Ovary (tissue), 9 donors: ENCODE results near the gene JAM3. TPM values are rescaled to one million over a fixed set of nuclear protein-coding genes. Genes with fewer than 3 reads are reported as not detected.

Source experiments
- DNase-seq, 5 donors: peaks; one replicate each; pipeline ENCODE4 v3.0.0-alpha.2; 2019 to 2020
- H3K27ac ChIP-seq, 2 donors: fragments of 200-600 bp; one replicate each; pipeline versions ENCODE4 v1.5.1 to v1.8.0; 2019 to 2022
- H3K27me3 ChIP-seq: fragments of 200-600 bp; one replicate; pipeline ENCODE4 v1.8.0; 2022
- H3K36me3 ChIP-seq: fragments of 200-600 bp; sonication (generic); one replicate; pipeline ENCODE4 v1.5.1; 2019
- H3K4me1 ChIP-seq: one replicate; pipeline ENCODE4 v1.8.1; 2013; ENCODE audit warnings: mild to moderate bottlenecking, moderate library complexity; ENCODE audit not compliant: insufficient read depth
- H3K4me3 ChIP-seq: fragments of 200-600 bp; sonication (generic); one replicate; pipeline ENCODE4 v1.5.1; 2017
- H3K9me3 ChIP-seq, 2 donors: fragments of 200-600 bp in 1 of 2; sonication (generic) in 1 of 2; one replicate each; pipeline versions ENCODE4 v1.5.1 to v1.8.1; 2013 to 2019; ENCODE audit warnings: mild to moderate bottlenecking in 1 of 2, moderate library complexity in 1 of 2
- EP300 ChIP-seq: sonication (generic); formaldehyde crosslinking; IDR thresholded peaks from one replicate; pipeline ENCODE4 v1.6.1; 2017; ENCODE audit warnings: antibody characterized with exemption
- POLR2A ChIP-seq: fragments of 450-650 bp; IDR thresholded peaks from one replicate; pipeline ENCODE4 v1.6.1; 2017; ENCODE audit warnings: antibody characterized with exemption, mild to moderate bottlenecking, moderate library complexity
- WGBS, 3 donors: extraction: QIAGEN DNeasy Blood & Tissue Kit in 1 of 3; methylation state at CpG; one replicate each; pipeline versions ENCODE4 v1.1.5 to v1.1.7; 2013 to 2017; 5-methylcytosine and 5-hydroxymethylcytosine counted together
- intact Hi-C, 4 donors: fragments of 100-400 bp; cut with DNase I; formaldehyde crosslinking; loops; one replicate each; pipeline versions ENCODE4 v1.11.0 to v1.15.1; 2022 to 2023
- polyA plus RNA-seq, 2 donors: library from polyadenylated mRNA; stranded (reverse); fragments of 200-250 nt in 1 of 2; fragments of 350-450 nt in 1 of 2; fragmentation: Illumina TruSeq in 1 of 2; extraction: RNeasy Lipid Tissue Mini Kit (QIAGEN cat#74804) in 1 of 2; gene quantifications; one replicate each; pipeline ENCODE4 v1.2.3, GENCODE V29; 2013 to 2014
- total RNA-seq, 7 donors: library from RNA; depleted of rRNA in 2 of 7; stranded (reverse); fragments of >200 nt in 2 of 7; fragmentation: NEBNext Ultra II Directional in 3 of 7; extraction: Animal tissue kit (Norgen Biotek cat#: 25700) in 3 of 7; gene quantifications; one replicate each; pipeline versions ENCODE4 v1.1.0 to v1.2.4, GENCODE V29; 2016 to 2023
- TF ChIP-seq, protein P1 (sequence below), 3 donors: fragments of 450-650 bp in 2 of 3; fragments of 200-600 bp in 1 of 3; IDR thresholded peaks; one replicate each; pipeline versions ENCODE4 v1.5.1 to v1.8.0; 2016 to 2022; ENCODE audit warnings: antibody characterized with exemption in 3 of 3, mild to moderate bottlenecking in 1 of 3
- donor health status: DM: no; HTN: no; CAD: no; lungs with moderate emphysema.
- donor health status: DM: no; HTN: no; CAD: no.
- donor health status: Bipolar disorder and iron deficiency.
- donor health status: DM: yes; HTN: yes; CAD: no.
- donor health status: DM: no; HTN: no; CAD: no.
- donor health status: DM: yes; HTN: yes; CAD: no.

JAM3 gene
- total and polyA plus RNA-seq, 9 donors: 32.5 to 95.0 (median 72.3) TPM

DNA sequence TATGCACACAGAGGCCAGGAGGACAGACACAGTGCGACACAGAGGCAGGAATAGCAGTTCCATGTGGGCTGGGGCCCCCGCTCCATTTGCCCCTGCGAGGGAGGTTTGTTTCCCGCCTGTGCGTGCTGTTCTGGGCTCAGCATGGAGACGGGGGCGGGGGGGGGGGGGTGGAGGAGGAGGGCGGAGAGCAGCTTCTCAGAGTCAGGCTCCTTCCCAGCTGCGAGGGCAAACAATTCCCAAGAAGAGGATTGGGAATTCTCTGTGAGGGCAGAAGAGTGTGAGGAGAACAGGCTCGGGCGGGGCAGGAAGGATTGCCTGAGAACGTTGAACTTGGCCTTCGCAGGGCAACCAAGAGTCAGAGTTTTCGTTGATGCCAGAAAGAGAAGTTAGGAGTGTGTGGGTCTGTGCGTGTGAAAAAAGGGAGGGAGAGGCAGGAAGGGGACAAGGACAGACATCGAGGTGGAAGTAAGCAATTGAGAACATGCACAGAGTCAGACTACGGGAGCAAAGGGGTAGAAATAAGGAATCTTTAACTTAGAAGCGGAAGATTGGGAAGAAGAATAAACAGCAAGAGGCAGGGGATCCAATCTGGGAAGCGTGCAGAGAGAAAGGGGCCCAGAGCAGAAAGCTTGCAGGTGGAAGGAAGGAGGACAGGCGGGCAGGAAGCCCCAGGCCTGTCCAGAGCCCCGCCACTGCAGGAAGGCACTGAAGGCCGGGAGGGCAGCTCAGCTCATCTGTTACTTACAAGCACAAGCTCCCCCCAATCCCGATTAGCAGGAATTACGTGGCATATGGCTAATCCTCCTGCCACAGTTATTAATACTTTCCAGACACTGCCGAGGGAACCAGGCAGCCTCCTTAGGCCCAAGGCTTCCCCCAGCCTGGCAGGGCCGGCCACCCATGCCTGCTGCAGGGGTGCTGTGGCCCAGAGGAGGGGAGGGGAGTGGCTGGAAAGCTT, 15.6 kb upstream of the JAM3 start:
- no peaks in the 10 kb centered on the region for H3K9me3 ChIP-seq
- H3K36me3 ChIP-seq: no peaks in the 10 kb centered on the region
- DNase-seq: no peak
- H3K4me1 ChIP-seq: no peaks in the 10 kb centered on the region
- no peak overlapping the region for H3K27ac ChIP-seq
- H3K27me3 ChIP-seq: no peaks in the 10 kb centered on the region
- no peak for TF ChIP-seq EP300
- TF ChIP-seq, protein P1, sequence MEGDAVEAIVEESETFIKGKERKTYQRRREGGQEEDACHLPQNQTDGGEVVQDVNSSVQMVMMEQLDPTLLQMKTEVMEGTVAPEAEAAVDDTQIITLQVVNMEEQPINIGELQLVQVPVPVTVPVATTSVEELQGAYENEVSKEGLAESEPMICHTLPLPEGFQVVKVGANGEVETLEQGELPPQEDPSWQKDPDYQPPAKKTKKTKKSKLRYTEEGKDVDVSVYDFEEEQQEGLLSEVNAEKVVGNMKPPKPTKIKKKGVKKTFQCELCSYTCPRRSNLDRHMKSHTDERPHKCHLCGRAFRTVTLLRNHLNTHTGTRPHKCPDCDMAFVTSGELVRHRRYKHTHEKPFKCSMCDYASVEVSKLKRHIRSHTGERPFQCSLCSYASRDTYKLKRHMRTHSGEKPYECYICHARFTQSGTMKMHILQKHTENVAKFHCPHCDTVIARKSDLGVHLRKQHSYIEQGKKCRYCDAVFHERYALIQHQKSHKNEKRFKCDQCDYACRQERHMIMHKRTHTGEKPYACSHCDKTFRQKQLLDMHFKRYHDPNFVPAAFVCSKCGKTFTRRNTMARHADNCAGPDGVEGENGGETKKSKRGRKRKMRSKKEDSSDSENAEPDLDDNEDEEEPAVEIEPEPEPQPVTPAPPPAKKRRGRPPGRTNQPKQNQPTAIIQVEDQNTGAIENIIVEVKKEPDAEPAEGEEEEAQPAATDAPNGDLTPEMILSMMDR (IDR thresholded peaks at IDR 0.05): no peak
- TF ChIP-seq POLR2A: no peak
- 52 to 54% (median 54%) methylated on average over 26 of the region's 26 CpGs for WGBS, 3 donors
- no peak overlapping the region for H3K4me3 ChIP-seq
- intact Hi-C loops: loop anchor here in 2 of 4 donors (5.0 kb wide), 3 partner anchors 74 to 89 kb away; no protein-coding TSS in a partner anchor

DNA sequence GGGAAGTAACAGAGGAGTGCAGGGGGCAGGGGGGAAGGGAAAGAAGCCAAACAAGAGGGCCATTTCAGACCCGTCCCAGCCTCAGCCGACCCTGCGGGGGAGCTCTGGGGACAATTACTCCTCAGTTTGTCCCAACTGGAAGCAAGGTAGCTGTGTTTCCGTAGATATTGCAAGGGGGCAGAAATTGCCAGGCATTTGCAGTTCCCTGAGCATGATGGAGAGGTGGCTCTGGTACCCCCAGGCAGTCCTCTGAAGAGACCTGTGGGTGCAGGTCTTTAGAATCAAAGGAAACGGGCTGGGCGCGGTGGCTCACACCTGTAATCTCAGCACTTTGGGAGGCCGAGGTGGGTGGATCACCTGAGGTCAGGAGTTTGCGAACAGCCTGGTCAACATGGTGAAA, 13.8 kb upstream of the JAM3 start:
- WGBS, 3 donors: 81 to 87% (median 82%) methylated on average over 9 of the region's 9 CpGs
- H3K4me1 ChIP-seq: no peaks in the 10 kb centered on the region
- DNase-seq: no peak
- no peak overlapping the region for H3K4me3 ChIP-seq
- no peak overlapping the region for H3K27ac ChIP-seq
- TF ChIP-seq, protein P1 (IDR thresholded peaks at IDR 0.05): no peak
- no peak for TF ChIP-seq EP300
- TF ChIP-seq POLR2A: no peak
- no peaks in the 10 kb centered on the region for H3K36me3 ChIP-seq
- intact Hi-C loops: no loop called here
- no peaks in the 10 kb centered on the region for H3K27me3 ChIP-seq
- no peaks in the 10 kb centered on the region for H3K9me3 ChIP-seq

DNA sequence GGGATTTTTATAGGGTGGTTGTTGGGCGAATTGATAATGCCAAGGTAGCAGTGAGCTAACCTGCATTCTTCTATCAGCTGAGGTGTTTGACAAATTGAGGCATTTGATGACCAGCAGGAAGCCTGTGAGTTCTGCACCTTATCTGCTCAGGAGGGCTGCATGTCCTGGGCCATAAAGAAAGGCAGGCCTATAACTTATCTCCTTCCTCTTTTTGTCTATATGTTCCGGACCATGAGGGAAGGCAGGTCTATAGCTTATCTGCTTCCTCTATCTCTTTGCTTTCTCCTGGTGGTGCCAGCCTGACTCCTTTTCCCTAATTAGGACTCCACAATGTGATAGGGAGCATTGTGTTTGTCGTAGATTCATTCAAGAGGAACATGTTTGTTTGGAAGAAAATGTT, 8.6 kb upstream of the JAM3 start:
- no peak for DNase-seq
- Histone ChIP-seq H3K27ac (no peak overlapping the region), H3K4me1 (no peaks in the 10 kb centered on the region), H3K27me3 (no peaks in the 10 kb centered on the region), H3K4me3 (no peak overlapping the region), H3K36me3 (no peaks in the 10 kb centered on the region), H3K9me3 (no peaks in the 10 kb centered on the region)
- 72 to 82% (median 73%) methylated on average over 3 of the region's 3 CpGs for WGBS, 3 donors
- intact Hi-C loops: no loop called here
- TF ChIP-seq EP300 (no peak), POLR2A (no peak)
- TF ChIP-seq, protein P1 (IDR thresholded peaks at IDR 0.05): no peak

DNA sequence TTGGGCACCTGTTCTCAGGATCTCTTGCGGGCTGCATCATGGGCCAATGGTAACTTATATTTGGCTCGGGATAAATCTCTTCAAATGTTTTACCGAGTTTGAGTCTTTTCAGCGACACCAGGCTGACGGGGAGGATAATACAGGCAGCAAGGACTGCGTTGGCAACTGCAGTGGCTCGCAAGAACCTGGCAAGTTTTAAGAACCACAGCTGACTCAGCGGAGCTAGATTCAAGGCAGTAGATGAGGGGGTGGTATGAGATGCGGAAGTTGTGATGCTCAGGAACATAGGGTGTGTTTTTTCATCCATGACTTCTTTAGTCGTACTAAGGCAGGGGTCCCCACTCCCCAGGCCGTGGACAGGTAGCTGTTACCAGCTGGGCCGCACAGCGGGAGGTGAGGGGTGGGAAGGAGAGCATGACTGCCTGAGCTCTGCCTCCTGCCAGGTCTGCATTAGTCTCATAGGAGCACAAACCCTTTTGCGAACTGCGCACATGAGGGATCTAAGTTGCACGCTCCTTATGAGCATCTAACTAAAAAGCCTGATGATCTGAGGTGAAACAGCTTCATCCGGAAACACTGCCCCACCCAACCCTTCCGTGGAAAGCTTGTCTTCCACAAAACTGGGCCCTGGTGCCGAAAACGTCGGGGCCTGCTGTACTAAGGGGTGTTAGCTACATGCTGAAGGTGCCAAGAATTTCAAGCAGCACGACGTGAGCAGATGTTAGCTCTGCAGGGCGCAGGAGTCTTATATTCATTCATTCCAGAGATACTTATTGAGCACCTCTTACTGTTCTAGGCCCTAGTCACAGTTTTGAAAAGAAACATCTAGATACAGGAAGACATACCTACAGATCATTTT, 6.4 kb upstream of the JAM3 start:
- no peak for TF ChIP-seq POLR2A
- intact Hi-C loops: no loop called here
- DNase-seq: no peak
- Histone ChIP-seq H3K27ac (no peak overlapping the region), H3K27me3 (no peaks in the 10 kb centered on the region), H3K9me3 (no peaks in the 10 kb centered on the region), H3K36me3 (no peaks in the 10 kb centered on the region), H3K4me3 (no peak overlapping the region), H3K4me1 (no peaks in the 10 kb centered on the region)
- 79 to 85% (median 83%) methylated on average over 24 of the region's 24 CpGs for WGBS, 3 donors
